MM.1S (cell line): ENCODE measurements around the gene PSORS1C1.

Experiments used
- DNase-seq: peaks from one replicate; pipeline ENCODE4 v3.0.0-alpha.2; 2015
- H2AFZ ChIP-seq: fragments of 300-600 bp; sonication (generic); 2 replicates; pipeline ENCODE4 v1.6.0; 2016; ENCODE audit warnings: antibody characterized with exemption, low read length
- H3F3A ChIP-seq: fragments of 300-600 bp; sonication (generic); 2 replicates; pipeline ENCODE4 v1.6.1; 2016; ENCODE audit warnings: mild to moderate bottlenecking, antibody characterized with exemption, low read length, moderate library complexity, mixed read lengths; ENCODE audit not compliant: insufficient read depth
- H3K27ac ChIP-seq: fragments of 300-600 bp; sonication (generic); 2 replicates; pipeline ENCODE4 v1.5.1; 2016; ENCODE audit warnings: mild to moderate bottlenecking, low read length
- H3K27me3 ChIP-seq: fragments of 300-600 bp; sonication (generic); replicated peaks from 2 replicates; pipeline ENCODE4 v1.6.0; 2016; ENCODE audit warnings: low read length; ENCODE audit not compliant: insufficient read depth
- H3K36me3 ChIP-seq: fragments of 300-600 bp; sonication (generic); replicated peaks from 2 replicates; pipeline ENCODE4 v1.6.1; 2016; ENCODE audit warnings: mild to moderate bottlenecking, low read length, mixed read lengths; ENCODE audit not compliant: insufficient read depth
- H3K4me1 ChIP-seq: fragments of 300-600 bp; sonication (generic); 2 replicates; pipeline ENCODE4 v1.6.1; 2016; ENCODE audit warnings: low read length, mixed read lengths
- H3K4me2 ChIP-seq: fragments of 300-600 bp; sonication (generic); 2 replicates; pipeline ENCODE4 v1.6.0; 2016; ENCODE audit warnings: low read depth, low read length
- H3K4me3 ChIP-seq: fragments of 300-600 bp; sonication (generic); 2 replicates; pipeline ENCODE4 v1.5.1; 2016; ENCODE audit warnings: low read length, mixed read lengths
- H3K79me2 ChIP-seq: fragments of 300-600 bp; sonication (generic); 2 replicates; pipeline ENCODE4 v1.6.1; 2016; ENCODE audit warnings: mixed run types, low read length, mixed read lengths
- H3K9ac ChIP-seq: fragments of 300-600 bp; sonication (generic); 2 replicates; pipeline ENCODE4 v1.6.1; 2016; ENCODE audit warnings: low read length, mixed read lengths
- H3K9me2 ChIP-seq: fragments of 300-600 bp; sonication (generic); replicated peaks from 2 replicates; pipeline ENCODE4 v1.6.1; 2016; ENCODE audit warnings: mild to moderate bottlenecking, low read length, mixed read lengths; ENCODE audit not compliant: insufficient read depth
- H3K9me3 ChIP-seq: fragments of 300-600 bp; sonication (generic); replicated peaks from 2 replicates; pipeline ENCODE4 v1.6.1; 2016; ENCODE audit warnings: mild to moderate bottlenecking, low read length, mixed read lengths; ENCODE audit not compliant: insufficient read depth
- H4K20me1 ChIP-seq: fragments of 300-600 bp; sonication (generic); 2 replicates; pipeline ENCODE4 v1.6.1; 2016; ENCODE audit warnings: mild to moderate bottlenecking, low read length, moderate library complexity, mixed read lengths; ENCODE audit not compliant: insufficient read depth
- CTCF ChIP-seq: fragments of 300-600 bp; sonication (generic); IDR thresholded peaks from 2 replicates; pipeline ENCODE4 v1.5.1; 2016; ENCODE audit warnings: antibody characterized with exemption, low read length, mixed read lengths
- EZH2 ChIP-seq: fragments of 300-600 bp; sonication (generic); optimal IDR thresholded peaks from 2 replicates; pipeline ENCODE3; 2017; ENCODE audit warnings: low read depth, mild to moderate bottlenecking, antibody characterized with exemption, low read length, mixed read lengths
- EZH2phosphoT487 ChIP-seq: fragments of 300-600 bp; sonication (generic); IDR thresholded peaks from 2 replicates; pipeline ENCODE4 v1.6.1; 2018; ENCODE audit warnings: antibody characterized with exemption, low read length

The PSORS1C1 gene

DNA sequence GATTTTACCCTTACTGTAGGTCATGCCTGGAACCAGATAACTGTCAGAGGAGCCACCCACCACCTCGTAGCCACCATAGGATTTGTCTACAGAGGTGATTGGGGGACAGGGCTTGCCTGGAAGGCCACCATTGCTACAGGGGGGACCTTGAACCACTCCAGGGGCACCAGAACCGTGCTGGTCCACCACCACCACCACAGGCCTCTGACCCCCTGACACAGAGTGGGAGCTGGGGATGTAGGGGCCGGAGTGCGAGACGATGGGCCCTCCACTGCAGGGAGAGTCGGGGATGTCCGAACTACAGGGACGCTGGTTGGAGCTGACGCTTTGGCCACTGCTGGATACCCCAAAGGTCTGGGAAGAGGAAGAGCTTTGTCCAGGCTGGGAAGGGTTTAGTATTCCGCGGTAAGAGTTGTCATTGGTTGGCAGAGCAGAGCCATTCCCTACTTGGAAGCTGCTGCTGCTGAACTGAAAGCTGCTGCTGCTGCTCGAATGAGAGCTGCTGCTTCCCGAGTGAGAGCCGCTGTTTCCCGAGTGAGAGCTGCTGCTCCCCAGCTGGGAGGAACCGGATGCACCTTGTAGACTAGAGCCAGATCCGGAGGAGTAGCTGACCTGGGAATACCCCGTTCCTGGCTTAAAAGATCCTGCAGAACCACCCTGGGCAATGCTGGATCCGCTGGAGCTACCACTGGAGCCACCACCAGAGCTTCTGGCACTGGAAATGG is 2.2 kb downstream of the PSORS1C1 start:
- no peaks in the 10 kb centered on the region for H3K4me1 ChIP-seq
- H3K9me2 ChIP-seq, result no peaks in the 10 kb centered on the region
- H3K79me2 ChIP-seq, result no peaks in the 10 kb centered on the region
- no peak for DNase-seq
- no peaks in the 10 kb centered on the region for H3F3A ChIP-seq
- TF ChIP-seq EZH2phosphoT487 (no peak), EZH2 (no peak), CTCF (no peak)
- H3K36me3 ChIP-seq, result no peaks in the 10 kb centered on the region
- no peak overlapping the region for H3K27ac ChIP-seq
- H3K9ac ChIP-seq, result no peak overlapping the region
- no peaks in the 10 kb centered on the region for H3K9me3 ChIP-seq
- H4K20me1 ChIP-seq, result no peaks in the 10 kb centered on the region
- H2AFZ ChIP-seq, result no peak overlapping the region
- no peak overlapping the region for H3K4me3 ChIP-seq
- H3K4me2 ChIP-seq, result no peak overlapping the region
- peaks cover 76% of the 10 kb centered on the region for H3K27me3 ChIP-seq

DNA sequence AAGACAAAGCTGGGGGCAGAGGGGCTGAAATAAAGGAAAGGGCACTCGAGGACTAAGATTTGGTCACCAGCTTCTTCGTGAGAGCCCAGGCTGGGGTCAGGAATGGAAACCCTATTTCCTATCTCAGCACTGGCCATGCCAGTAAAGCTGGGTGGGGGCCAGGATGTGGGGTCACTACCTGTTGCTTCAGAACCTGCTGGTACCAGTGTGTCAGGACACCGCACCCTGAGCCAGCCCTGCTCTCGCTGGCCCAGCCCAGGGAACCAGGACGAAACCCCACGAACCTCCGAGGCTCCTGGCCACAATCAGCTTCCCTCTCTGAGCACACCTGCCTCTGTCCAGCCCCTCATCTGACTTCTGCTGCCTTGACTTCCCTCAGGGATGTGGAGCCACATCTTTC is 3.6 kb downstream of the PSORS1C1 start:
- no peaks in the 10 kb centered on the region for H3K36me3 ChIP-seq

DNA sequence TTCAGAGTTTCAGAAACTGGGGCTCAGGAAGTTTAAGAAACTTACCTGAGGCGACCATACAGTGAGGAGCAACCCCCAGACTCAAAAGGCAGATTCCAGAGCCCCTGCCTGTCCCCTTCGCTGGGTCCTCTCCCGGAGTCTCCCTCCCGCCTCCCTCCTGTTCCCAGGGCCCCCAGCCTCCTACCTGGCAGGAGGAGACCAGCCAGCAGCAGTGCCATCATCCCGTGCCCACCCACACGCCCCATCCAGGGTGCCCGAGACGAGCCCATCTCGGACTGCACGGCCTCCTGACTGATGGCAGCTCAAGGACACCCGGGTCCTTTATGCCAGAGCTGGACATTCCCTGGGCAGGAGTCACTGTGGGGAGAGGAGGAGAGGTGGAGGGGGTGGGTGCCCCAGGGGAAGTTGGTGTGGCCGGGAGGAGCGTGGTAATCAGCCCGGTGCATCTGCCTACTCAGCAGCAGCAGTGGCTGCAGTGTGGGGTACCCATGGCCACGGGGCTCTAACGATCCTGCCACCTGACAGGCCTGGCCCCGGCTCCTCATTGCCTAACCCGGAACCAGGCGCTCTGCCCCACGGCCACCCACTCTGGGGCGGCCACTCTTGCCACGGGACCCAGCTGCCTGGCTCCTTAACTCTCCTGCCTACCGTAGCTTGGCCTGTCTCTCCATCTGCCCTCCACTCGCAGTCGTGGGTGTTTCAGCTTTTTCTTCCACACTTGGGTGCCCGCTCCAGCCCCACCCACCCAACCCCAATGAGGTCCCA is 5.7 kb downstream of the PSORS1C1 start, which contains the start of gene CDSN:
TSS of gene CDSN (minus strand) at position 296 of the 765 bp plus-strand sequence. CDS start at position 269, 27 bp downstream.
- H3K27ac ChIP-seq, result no peak within 1 kb of the TSS
- no peaks in the 10 kb centered on the region for H3K9me3 ChIP-seq
- no peak within 1 kb of the TSS for H3K4me3 ChIP-seq
- no peak for TF ChIP-seq EZH2phosphoT487
- TF ChIP-seq EZH2, result no peak
- TF ChIP-seq CTCF, result no peak
- H3K4me2 ChIP-seq, result no peak within 1 kb of the TSS
- no peak for DNase-seq
- H3K36me3 ChIP-seq, result no peaks in the 10 kb centered on the region
- H3F3A ChIP-seq, result no peaks in the 10 kb centered on the region
- no peaks in the 10 kb centered on the region for H3K9me2 ChIP-seq
- H3K9ac ChIP-seq, result no peak within 1 kb of the TSS
- no peak within 1 kb of the TSS for H2AFZ ChIP-seq
- H3K4me1 ChIP-seq, result no peaks in the 10 kb centered on the region
- H3K79me2 ChIP-seq, result no peaks in the 10 kb centered on the region
- H4K20me1 ChIP-seq, result no peaks in the 10 kb centered on the region
- peaks cover 66% of the 10 kb centered on the region for H3K27me3 ChIP-seq

More for the DNA sequence above, 3.6 kb downstream of the PSORS1C1 start:
- Histone ChIP-seq H2AFZ (no peak overlapping the region), H4K20me1 (no peaks in the 10 kb centered on the region), H3K4me3 (no peak overlapping the region), H3F3A (no peaks in the 10 kb centered on the region), H3K27me3 (peaks cover 74% of the 10 kb centered on the region), H3K9ac (no peak overlapping the region), H3K27ac (no peak overlapping the region), H3K4me1 (no peaks in the 10 kb centered on the region), H3K9me2 (no peaks in the 10 kb centered on the region), H3K79me2 (no peaks in the 10 kb centered on the region), H3K9me3 (no peaks in the 10 kb centered on the region), H3K4me2 (no peak overlapping the region)
- TF ChIP-seq EZH2phosphoT487 (no peak), EZH2 (no peak), CTCF (no peak)
- no peak for DNase-seq
